Measurements from ENCODE around the gene CHCHD1.
"Not testable (repeated sequence)": the region's sequence is repeated elsewhere in the genome, so short reads cannot be mapped to it uniquely, and the experiment has no call there.

Gene CHCHD1

DNA sequence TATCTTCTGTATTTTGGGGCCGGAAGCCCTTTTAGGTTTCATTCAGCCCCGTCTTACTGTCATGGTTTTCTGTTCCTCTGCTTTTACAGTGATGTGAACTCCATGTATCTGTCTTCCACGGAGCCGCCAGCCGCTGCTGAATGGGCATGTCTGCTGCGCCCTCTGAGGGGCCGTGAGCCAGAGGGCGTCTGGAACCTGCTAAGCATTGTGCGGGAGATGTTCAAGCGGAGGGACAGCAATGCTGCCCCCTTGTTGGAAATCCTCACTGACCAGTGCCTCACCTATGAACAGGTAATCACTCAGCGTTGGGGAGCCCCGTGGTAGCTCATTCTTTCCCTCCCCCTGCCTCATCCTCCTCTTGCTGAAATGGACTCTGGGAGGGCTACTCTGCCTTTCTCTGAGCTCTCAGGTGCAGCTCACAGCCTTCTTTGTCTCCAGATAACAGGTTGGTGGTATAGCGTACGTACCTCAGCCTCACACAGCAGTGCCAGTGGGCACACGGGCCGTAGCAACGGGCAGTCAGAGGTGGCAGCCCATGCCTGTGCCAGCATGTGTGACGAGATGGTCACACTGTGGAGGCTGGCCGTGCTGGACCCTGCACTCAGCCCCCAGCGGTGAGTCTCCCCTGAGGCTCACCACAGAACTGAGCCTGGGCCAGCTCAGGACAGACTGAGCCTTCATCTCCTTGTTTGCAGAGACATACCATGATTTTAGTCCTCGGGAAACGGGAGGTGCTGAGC, 9.2 kb downstream of the CHCHD1 start:
- DNase-seq (ENCODE audit: insufficient read length, low spot score) (no peak), FAIRE-seq (no peak)

DNA sequence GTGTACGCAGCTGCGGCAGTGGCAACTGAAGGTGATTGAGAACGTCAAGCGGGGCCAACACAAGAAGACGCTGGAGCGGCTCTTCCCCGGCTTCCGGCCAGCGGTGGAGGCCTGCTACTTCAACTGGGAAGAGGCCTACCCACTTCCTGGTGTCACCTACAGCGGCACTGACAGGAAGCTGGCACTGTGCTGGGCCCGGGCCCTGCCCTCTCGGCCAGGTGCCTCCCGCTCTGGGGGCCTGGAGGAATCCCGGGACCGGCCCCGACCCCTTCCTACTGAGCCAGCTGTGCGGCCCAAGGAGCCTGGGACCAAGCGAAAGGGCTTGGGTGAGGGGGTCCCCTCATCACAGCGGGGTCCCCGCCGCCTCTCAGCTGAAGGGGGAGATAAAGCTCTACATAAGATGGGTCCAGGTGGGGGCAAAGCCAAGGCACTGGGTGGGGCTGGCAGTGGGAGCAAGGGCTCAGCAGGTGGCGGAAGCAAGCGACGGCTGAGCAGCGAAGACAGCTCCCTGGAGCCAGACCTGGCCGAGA, 10.1 kb downstream of the CHCHD1 start:
- no peak for DNase-seq (ENCODE audit: insufficient read length, low spot score)
- no peak for FAIRE-seq

DNA sequence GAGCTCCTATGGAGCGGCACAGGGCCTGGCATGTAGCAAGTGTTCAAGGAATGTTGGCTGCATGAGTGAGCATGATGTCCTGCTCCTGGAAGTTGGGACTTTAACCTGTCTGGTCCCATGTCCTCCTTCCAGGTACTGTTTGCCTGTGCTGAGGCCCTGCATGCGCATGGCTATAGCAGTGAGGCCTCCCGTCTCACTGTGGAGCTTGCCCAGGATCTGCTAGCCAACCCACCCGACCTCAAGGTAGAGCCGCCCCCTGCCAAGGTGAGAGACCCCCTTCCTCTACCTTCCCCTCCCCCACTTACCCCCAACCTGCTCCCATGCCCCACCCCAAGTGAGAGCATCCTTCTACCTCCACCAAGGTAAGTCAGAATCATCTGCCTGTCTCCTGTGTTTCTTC, 11.6 kb downstream of the CHCHD1 start:
- FAIRE-seq (no peak), DNase-seq (ENCODE audit: insufficient read length, low spot score) (no peak)

DNA sequence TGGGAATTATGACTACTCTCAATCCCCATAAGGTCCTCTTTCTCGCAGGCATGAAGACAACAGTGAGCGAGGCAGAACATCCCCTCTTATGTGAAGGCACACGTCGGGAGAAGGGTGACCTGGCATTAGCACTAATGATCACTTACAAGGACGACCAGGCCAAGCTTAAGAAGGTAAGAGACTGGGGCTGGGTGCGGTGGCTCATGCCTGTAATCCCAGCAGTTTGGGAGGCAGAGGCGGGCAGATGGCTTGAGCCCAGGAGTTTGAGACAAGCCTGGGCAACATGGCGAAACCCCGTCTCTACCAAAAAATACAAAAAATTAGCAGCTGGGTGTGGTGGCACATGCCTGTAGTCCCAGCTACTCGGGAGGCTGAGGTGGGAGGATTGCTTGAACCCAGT, 13.6 kb downstream of the CHCHD1 start:
- not testable (repeated sequence) for DNase-seq (ENCODE audit: insufficient read length, low spot score); FAIRE-seq

DNA sequence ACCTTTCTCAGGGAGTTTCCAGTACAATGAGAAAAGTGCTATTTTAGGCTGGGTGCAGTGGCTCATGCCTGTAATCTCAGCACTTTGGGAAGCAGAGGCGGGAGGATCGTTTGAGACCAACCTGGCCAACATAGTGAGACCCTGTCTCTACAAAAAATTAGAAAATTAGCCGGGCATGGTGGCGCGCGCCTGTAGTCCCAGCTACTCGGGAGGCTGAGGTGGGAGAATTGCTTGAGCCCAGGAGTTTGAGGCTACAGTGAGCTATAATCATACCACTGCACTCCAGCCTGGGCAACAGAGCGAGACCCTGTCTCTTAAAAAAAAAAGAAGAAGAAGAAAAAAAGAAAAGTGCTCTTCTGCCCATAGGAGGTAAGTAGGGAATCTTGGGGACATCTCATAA, 14.2 kb downstream of the CHCHD1 start:
- not testable (repeated sequence) for FAIRE-seq; DNase-seq (ENCODE audit: insufficient read length, low spot score)

DNA sequence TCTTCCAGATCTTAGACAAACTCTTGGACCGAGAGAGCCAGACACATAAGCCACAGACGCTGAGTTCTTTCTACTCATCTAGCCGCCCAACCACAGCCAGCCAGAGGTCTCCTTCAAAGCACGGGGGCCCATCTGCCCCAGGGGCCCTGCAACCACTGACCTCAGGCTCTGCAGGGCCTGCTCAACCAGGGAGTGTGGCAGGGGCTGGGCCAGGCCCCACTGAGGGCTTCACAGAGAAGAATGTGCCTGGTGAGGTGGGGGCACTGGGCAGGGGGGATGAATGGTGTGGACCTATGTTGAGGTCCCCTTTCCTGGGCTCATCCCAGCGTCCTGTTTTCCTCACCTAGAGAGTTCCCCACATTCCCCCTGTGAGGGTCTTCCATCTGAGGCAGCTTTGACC, 14.9 kb downstream of the CHCHD1 start:
- no peak for FAIRE-seq
- no peak for DNase-seq (ENCODE audit: insufficient read length, low spot score)

DNA sequence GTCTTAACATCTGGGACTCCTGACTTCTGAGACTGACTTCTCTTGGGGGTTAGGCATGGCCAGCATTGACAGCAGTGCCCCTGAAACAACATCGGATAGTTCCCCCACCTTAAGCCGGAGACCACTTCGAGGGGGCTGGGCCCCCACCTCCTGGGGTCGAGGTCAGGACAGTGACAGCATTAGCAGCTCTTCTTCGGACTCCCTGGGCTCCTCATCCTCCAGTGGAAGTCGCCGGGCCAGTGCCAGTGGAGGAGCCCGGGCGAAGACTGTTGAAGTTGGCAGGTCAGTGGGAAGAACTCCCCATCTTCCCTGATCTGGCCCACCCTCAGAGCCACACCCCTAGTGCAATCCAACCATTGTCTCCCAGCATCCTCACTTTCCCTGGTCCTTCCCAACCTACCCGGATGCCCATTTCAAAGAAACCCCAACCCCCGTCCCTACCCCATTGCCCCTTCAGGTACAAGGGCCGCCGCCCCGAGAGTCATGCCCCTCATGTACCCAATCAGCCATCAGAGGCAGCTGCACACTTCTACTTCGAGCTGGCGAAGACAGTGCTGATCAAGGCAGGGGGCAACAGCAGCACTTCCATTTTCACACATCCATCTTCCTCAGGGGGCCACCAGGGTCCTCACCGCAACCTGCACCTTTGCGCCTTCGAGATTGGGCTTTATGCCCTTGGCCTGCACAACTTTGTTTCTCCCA, 15.6 kb downstream of the CHCHD1 start:
- FAIRE-seq (no peak), DNase-seq (ENCODE audit: insufficient read length, low spot score) (no peak)

DNA sequence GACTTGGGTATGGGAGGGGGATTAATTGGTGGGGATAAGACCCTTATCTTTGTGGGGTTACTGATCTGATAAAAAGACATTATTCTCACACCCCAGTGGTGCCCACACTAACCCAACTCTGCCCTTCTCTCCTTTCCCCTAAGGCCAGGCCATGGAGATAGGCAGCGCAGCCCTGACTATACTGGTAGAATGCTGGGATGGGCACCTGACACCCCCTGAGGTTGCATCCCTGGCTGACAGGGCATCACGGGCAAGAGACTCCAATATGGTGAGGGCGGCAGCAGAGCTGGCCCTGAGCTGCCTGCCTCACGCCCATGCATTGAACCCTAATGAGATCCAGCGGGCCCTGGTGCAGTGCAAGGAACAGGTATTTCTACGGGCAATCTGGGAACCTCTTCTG, 16.2 kb downstream of the CHCHD1 start:
- DNase-seq (ENCODE audit: insufficient read length, low spot score): no peak

DNA sequence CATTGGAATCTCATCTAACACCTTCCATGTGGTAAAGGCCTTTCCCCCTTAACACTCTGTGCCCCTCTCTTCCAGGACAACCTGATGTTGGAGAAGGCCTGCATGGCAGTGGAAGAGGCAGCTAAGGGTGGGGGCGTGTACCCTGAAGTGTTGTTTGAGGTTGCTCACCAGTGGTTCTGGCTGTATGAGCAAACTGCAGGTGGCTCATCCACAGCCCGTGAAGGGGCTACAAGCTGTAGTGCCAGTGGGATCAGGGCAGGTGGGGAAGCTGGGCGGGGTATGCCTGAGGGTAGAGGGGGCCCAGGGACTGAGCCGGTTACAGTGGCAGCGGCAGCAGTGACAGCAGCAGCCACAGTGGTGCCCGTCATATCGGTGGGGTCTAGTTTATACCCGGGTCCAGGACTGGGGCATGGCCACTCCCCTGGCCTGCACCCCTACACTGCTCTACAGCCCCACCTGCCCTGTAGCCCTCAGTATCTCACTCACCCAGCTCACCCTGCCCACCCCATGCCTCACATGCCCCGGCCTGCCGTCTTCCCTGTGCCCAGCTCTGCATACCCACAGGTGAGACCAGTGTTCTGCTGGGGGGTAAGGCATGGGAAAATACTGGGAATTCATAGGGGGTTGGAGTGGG, 17.2 kb downstream of the CHCHD1 start:
- DNase-seq (ENCODE audit: insufficient read length, low spot score): no peak
- FAIRE-seq: no peak

More for the DNA sequence above, 16.2 kb downstream of the CHCHD1 start:
- no peak for FAIRE-seq

DNA sequence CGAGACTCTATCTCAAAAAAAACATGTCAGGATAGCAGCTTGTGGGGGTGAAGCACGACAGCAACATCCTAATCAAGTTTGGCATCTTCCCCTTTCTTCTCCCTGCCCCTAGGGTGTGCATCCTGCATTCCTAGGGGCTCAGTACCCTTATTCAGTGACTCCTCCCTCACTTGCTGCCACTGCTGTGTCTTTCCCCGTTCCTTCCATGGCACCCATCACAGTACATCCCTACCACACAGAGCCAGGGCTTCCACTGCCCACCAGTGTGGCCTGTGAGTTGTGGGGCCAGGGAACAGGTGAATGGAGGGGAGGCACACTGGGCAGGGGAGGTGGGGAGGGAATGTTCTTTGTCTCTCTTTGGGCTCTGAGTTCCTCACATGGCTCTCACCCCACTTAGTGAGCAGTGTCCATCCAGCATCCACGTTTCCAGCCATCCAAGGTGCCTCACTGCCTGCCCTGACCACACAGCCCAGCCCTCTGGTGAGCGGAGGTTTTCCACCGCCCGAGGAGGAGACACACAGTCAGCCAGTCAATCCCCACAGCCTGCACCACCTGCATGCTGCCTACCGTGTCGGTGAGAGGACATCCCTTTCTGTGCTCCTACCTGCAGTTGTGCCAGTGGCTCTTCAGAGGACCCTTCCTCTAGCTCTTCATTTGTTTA, 18.2 kb downstream of the CHCHD1 start:
- DNase-seq (ENCODE audit: insufficient read length, low spot score): no peak
- peak; percentile 20 for FAIRE-seq

DNA sequence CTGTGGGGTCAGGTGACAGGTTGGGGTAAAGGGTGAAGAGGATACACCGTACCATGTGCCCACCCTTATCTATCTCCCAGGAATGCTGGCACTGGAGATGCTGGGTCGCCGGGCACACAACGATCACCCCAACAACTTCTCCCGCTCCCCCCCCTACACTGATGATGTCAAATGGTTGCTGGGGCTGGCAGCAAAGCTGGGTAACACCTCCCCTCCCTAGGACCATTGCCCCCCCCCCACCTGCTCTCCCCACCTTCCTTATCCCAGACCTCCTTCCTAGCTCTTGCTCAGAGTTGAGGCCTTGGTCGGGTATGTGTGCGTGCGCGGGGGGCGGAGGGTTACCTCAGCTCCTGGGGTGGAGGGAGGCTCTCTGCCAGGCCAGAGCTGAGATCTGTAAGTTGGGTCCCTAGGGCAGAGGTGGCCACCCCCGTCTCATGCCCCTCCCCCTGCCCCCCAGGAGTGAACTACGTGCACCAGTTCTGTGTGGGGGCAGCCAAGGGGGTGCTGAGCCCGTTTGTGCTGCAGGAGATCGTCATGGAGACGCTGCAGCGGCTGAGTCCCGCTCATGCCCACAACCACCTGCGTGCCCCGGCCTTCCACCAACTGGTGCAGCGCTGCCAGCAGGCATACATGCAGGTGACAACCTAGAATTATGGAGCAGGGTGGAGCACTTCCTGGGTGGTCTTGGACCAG, 18.9 kb downstream of the CHCHD1 start:
- no peak for DNase-seq (ENCODE audit: insufficient read length, low spot score)
- FAIRE-seq: no peak

DNA sequence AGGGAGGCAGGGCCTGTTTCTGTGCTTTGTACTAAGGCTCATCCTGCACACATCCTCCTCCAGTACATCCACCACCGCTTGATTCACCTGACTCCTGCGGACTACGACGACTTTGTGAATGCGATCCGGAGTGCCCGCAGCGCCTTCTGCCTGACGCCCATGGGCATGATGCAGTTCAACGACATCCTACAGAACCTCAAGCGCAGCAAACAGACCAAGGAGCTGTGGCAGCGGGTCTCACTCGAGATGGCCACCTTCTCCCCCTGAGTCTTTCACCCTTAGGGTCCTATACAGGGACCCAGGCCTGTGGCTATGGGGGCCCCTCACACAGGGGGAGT, 19.4 kb downstream of the CHCHD1 start:
- peak; percentile 31 for FAIRE-seq
- no peak for DNase-seq (ENCODE audit: insufficient read length, low spot score)

DNA sequence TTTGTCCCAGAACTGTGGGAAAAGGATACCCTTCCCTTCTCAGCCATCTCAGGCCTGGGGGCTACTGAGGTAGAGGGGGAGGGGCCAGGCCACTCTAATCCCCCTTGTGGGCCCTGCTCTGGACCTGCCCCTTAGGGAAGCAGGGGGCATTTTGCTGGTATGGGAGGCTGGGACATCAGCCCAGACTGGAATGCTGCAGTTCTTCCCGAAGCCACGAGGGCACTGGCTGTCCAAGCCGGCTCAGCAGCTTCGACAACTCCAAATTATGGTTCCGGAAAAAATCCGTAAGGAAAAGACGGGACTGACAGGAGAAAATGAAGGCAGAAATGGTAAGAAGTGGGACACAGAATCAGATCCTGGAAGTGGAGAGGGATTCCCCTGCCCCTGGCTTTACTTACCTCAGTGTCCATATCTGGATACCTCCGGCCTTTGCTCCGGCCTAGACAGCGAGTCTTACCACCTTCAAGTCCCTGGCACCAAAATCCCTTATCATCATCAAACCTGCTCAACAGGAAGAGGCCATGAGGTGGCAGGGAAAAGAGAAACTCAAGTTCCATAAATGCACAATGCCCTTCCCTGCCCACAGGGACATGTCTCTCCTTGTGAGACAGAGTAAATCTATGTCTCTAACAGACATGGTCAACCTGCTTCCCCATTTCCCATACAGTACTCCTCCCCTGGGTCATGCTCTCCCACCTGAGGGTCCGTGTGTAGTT, 20.6 kb downstream of the CHCHD1 start:
- FAIRE-seq (no peak), DNase-seq (ENCODE audit: insufficient read length, low spot score) (no peak)

DNA sequence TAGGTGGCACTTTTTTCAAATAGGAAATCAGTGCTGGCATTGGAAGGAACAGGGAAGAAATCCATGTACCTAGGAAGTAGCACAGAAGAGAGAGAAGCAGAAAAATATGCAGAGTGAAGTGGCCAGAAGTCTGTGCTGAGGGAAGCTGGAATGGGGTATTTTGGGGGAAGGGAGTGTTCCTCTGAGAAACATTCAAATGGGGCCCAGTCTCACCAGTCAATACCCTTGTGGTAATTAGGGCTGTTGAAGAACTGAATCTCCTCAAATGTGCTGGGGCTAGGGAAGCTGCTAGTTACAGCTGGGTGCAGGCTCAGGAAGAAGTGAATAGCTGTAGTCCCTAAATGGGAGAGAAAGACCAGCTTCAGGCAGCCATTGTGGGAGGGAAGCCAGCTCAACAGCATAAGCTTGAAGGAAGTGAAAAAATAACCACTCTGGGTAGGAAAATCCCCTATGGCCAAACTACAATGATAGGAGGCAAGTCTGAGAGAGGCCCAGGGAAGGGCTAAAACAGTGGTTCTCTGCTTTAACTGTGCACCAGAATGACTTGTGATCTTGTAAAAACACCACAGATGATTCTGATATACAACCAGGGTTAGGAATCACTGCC, 21.9 kb downstream of the CHCHD1 start:
- DNase-seq (ENCODE audit: insufficient read length, low spot score) (no peak), FAIRE-seq (no peak)

DNA sequence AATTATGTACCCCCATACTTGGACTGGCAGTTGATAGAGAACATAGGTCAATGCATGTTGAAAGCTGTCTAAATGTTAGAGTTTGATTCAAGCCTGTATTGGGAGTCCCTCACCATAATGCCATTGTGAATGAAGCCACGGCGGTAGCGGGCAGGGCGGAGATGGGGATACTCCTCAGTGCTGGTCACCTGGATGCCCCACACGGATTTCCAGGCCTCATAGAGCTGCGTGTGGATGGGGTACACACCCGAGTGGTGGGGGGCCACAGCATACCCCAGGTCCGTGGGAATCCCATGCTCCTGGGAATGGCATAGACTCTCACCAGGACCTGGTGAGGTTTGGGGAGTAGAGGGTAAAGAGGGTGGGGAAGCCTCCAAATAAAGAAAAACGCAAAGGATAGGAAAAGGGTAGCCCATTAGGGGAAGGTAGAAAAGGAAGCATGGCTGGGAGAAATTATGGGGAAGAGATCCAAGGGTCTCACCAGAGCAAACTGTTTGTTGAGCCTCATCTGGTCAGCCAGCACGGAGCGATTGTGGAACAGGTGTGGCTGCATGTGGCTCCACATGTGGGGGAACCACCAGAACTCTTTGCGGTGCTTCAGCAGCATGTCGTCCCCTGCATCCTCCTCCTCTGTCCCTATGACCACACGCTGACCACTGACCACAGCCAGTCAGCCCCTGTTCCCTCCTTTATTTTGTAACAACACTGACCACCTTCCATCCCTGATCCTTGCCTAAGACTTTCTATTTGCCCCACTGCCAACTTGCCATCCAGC, 24.5 kb downstream of the CHCHD1 start:
- DNase-seq (ENCODE audit: insufficient read length, low spot score): no peak
- no peak for FAIRE-seq

DNA sequence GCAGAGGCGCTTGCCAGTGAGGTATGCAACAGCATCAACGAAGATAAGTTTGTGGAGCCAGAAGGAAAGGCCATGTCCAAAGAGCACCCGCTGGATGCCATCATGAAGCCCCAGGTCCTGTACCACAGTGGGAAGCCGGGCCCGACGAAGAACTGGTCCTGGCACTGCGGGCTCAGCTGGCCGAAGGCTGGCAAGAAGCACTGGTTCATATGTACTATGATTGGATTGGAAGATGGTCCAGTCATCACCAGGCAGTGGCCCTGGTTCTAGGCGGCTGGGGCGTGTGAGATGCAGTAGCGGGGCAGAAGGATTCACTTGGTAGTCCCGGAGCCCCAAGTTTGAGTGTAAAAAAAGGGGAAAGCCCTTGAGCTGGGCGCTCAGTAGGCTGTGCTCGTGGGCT, 25.6 kb downstream of the CHCHD1 start:
- no peak for DNase-seq (ENCODE audit: insufficient read length, low spot score)
- no peak for FAIRE-seq

DNA sequence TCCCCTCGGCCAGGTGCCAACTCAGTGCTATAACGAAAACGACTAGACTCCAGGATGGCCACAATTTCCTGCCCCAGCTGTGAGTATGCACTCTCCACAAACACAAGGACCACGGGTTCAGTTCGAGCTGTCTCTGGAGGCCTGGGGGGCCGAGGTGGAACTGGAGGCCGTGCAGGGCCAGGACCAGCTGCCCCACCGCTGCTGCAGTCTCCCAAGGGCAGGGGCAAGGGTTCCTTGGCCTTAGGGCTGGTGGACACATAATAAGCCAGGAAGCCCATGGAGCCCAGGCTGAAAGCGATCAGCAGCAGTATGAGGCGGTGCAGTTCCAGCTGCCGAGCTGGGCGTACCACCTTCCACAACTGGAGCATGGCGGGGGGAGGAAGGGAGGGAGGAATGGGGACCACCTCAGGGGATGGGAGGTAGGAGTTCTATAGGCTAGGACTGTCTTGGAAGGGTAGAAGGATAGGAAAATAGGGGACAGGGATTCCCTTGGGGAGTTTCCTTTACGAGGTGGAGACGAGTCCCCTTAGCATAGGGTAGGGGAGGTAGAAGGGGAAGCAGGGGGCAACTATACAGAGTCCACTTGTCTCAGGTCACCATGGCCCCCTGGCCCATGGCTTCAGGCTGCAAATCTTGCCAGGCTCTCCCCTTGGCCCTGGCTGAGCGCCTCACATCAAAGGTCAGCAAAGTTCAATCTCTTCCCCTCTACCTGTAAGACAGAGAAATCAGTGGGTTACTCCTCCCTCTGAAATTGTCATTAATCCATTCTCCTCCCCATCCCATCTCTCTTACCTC, 26.4 kb downstream of the CHCHD1 start:
- DNase-seq (ENCODE audit: insufficient read length, low spot score) (no peak), FAIRE-seq (no peak)

Measured in HTR-8/SVneo (cell line).